GM12873 (cell line): ENCODE results near the gene HDGFL2.

Experiments used
- TF ChIP-seq, protein P1 (sequence below): IDR thresholded peaks from 2 replicates; pipeline ENCODE4 v1.5.1; 2012; ENCODE audit warnings: low read depth, mild to moderate bottlenecking, moderate library complexity, low read length, control low read depth; ENCODE audit not compliant: insufficient read depth; ENCODE audit errors: missing control alignments

The HDGFL2 gene

DNA sequence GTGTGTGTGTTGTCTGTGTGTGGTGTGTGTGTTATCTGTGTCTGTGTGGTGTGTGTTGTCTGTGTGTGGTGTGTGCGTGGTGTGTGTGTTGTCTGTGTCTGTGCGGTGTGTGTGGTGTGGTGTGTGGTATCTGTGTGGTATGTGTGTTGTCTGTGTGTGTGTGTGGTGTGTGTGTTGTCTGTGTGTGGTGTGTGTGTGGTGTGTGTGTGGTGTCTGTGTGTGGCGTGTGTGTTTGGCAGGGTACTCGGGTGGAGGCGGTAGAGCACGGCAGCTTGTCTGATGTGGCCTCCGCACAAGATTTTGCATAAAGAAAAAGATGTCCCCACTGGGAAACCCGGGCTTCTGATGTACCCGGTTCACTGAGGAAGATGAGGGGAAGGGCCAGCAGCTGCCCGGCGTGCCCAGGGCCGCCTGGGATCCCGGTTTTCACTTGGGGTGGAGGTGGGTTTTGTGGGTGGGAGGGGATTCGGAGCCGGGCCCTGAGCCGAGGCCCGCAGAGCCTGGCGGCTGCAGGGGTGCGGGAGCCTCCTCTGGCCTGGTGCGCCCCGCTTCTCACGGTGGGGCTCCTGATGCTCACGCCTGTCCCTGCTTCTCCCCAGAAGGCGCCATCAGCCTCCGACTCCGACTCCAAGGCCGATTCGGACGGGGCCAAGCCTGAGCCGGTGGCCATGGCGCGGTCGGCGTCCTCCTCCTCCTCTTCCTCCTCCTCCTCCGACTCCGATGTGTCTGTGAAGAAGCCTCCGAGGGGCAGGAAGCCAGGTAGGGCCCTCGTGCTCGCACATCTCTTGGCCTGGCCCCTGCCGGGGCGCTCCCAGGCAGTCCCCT is 21.2 kb downstream of the HDGFL2 start:
- TF ChIP-seq, protein P1, sequence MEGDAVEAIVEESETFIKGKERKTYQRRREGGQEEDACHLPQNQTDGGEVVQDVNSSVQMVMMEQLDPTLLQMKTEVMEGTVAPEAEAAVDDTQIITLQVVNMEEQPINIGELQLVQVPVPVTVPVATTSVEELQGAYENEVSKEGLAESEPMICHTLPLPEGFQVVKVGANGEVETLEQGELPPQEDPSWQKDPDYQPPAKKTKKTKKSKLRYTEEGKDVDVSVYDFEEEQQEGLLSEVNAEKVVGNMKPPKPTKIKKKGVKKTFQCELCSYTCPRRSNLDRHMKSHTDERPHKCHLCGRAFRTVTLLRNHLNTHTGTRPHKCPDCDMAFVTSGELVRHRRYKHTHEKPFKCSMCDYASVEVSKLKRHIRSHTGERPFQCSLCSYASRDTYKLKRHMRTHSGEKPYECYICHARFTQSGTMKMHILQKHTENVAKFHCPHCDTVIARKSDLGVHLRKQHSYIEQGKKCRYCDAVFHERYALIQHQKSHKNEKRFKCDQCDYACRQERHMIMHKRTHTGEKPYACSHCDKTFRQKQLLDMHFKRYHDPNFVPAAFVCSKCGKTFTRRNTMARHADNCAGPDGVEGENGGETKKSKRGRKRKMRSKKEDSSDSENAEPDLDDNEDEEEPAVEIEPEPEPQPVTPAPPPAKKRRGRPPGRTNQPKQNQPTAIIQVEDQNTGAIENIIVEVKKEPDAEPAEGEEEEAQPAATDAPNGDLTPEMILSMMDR, result no peak

DNA sequence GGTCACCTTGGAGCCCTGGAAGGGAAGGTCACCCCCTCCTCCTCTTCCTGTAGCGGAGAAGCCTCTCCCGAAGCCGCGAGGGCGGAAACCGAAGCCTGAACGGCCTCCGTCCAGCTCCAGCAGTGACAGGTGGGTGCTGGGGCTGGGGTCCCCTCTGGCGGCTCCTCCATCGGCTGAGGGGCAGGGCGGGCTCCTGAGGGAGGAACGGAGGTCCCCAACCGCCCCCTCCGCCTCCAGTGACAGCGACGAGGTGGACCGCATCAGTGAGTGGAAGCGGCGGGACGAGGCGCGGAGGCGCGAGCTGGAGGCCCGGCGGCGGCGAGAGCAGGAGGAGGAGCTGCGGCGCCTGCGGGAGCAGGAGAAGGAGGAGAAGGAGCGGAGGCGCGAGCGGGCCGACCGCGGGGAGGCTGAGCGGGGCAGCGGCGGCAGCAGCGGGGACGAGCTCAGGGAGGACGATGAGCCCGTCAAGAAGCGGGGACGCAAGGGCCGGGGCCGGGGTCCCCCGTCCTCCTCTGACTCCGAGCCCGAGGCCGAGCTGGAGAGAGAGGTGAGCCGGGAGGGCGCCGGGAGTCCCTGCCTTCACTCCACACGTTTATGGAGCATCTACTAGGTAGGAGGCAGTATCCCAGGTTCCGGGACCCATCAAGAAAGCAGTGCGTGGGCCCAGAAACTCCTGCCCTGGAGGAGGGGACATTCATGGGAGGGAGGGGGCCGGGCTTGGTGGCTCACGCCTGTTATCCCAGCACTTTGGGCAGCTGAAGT is 22.0 kb downstream of the HDGFL2 start:
- TF ChIP-seq, protein P1, result no peak

DNA sequence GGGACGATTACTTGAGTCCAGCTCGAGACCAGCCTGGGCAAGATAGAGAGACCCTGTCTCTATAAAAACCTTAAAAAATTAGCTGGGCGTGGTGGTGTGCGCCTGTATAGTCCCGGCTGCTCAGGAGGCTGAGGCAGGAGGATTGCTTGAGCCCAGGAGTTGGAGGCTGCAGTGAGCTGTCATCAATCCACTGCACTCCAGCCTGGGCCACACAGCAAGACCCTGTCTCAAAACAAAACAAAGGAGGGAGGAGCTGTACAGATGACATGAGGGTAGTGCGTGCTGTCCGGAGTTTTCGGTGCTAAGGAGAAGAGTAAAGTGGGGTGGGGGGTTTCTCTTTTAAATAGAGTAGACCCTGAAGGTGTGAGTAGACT is 22.6 kb downstream of the HDGFL2 start:
- TF ChIP-seq, protein P1, result no peak

DNA sequence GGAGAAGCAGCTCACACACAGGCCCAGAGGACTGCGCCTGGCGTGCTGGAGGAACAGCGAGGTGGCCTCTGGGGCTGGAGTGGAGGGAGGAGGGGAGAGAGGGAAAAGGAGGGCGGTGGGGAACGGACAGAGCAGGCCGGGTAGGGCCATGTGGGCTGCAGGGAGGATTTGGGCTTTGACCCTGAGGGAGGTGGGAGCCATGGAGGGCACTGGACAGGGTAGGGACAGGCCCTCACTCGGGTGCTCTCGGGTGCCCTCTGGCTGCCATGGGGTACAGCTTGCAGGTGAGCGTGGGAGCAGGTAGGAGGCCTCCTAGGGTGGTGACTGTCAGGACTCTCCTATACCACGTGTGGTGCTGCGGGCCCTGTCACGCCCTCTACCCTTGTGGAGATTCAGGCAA is 23.4 kb downstream of the HDGFL2 start:
- TF ChIP-seq, protein P1, result peak; percentile 9

DNA sequence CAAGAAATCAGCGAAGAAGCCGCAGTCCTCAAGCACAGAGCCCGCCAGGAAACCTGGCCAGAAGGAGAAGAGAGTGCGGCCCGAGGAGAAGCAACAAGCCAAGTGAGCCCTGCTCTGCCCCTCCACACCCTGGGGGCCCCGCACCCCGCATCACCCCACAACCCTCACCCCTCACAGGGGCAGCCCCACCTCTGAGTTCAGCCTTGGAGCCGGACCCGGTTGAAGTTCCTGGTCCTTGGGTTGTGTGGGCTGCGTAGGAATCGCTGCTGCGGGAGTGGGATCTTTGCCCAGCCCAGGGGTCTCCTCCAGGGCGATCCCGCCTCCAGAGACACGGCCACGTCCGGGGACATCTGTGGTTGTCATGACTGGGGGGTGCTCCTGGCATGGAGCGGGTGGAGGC is 24.2 kb downstream of the HDGFL2 start:
- TF ChIP-seq, protein P1, result no peak

DNA sequence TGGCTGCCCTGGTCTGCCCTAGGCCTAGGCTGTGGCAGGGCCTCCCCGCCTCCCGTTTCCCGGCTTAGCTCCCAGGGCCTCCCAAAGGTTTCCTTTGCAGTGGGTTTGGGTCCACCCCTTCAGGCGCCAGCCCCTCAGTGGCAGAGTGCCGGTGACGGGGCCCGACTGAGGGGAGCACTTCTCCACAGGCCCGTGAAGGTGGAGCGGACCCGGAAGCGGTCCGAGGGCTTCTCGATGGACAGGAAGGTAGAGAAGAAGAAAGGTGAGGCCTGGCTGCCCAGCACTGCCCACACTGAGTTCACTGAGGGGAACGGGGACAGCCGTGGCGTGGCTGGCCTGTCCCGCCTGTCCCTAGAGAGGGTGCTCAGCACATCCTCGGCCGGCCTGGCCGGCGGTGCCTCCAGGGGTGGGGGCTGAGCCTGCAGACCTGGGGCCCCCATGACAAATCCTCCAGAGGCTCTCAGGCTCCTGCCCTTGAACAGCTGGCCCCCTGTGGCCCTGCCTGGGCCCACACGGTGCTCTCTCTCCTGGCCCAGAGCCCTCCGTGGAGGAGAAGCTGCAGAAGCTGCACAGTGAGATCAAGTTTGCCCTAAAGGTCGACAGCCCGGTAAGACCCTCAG is 25.8 kb downstream of the HDGFL2 start:
- TF ChIP-seq, protein P1, result no peak

DNA sequence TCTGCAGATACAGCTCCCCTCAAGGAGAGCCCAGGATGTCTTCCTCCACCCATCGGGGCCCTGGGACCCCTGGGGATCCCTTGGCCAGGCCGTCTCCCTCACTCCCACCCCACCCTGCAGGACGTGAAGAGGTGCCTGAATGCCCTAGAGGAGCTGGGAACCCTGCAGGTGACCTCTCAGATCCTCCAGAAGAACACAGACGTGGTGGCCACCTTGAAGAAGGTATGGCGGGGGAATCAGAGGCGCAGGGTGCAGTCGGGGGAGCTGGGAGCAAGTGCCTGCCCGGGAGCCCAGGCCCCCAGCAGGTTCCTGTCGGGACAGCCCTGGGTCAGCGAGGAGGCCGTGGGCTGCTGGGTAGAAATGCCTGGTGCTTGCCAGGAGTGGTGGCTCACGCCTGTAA is 26.6 kb downstream of the HDGFL2 start:
- TF ChIP-seq, protein P1, result no peak
